ENCODE results near the gene HRCT1. TPM values are rescaled to one million over a fixed set of nuclear protein-coding genes. Genes with fewer than 3 reads are reported as not detected.

Gene HRCT1
- 0.69 and 2.0 TPM in 2 replicates for total RNA-seq

GRCh38 chr9:35905912-35906679 lies at the start of gene HRCT1:
HRCT1 (plus strand) TSS chr9:35906202; CDS start chr9:35906288, 86 bp downstream.

DNA sequence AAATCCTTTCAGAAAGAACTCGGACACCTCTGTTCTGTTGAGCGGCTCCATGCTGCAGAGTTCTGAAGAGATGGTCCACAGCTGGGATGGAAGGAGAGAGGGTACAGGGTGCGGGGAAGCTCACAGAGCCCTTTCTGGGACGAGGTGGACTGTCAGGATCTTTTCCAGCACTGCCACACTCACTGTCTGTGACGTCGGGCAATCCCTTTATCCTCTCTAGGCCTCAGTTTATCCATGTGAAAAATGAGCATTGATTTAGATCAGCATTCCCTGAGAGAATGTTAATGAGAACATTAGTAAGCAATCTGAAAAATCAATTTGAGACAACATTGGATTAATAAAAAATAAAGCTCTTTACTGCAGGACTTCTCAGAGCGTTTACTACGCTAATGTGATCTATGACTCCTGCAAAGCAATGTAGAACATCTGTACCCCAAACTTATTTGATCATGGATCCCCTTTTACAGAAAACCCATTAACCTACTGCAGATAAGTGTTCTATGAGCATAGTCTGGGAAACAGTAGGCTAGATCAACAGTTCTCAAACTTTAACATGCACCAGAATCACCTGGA lies 35.6 kb upstream of the HRCT1 start, which contains the start of gene OR13J1:
Gene OR13J1 (minus strand): TSS at position 51 of the 573 bp plus-strand sequence. CDS start 0 bp downstream, at position 51.

DNA sequence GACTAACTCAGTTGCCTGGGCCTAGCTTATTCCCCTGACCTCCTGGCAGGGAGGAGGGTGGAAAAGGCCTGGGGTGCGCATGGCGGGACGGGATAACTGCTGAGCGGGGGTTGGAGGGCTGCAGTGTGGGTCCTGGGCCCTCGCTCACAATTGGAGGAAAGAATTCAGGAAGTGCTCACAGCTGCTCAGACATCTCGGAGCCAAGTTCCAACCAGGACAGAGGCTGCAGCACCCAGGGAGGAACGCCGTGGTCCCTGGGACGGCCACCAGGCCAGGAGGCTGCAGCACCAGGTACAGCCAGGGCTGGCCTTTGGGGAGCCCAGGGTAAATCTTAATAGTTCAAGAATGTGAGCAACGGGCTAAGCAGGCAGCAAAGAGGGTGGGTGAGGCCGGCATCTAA lies 3.3 kb downstream of the HRCT1 start, which contains the start of gene SPAAR:
Gene SPAAR (plus strand): TSS at position 217 of the 400 bp plus-strand sequence. CDS start 974 bp downstream, outside the sequence.

Other genes with a start within 250 kb of the HRCT1 start
- 1,920 and 1,967 TPM in 2 replicates for gene RMRP, start 248.2 kb upstream of the HRCT1 start, total RNA-seq
- 13.1 and 25.2 TPM in 2 replicates for gene CCDC107, start 247.9 kb upstream of the HRCT1 start, total RNA-seq
- gene ARHGEF39, start 241.0 kb upstream of the HRCT1 start, total RNA-seq = 3.1 and 3.5 TPM in 2 replicates
- gene CA9, start 232.3 kb upstream of the HRCT1 start, total RNA-seq = not detected in 2 replicates
- 6.3 and 13.4 TPM in 2 replicates for gene TPM2, start 216.3 kb upstream of the HRCT1 start, total RNA-seq
- 266 and 304 TPM in 2 replicates for gene TLN1, start 174.0 kb upstream of the HRCT1 start, total RNA-seq
- gene CREB3, start 173.5 kb upstream of the HRCT1 start, total RNA-seq = 74.7 and 85.8 TPM in 2 replicates
- gene GBA2, start 157.0 kb upstream of the HRCT1 start, total RNA-seq = 26.6 and 29.1 TPM in 2 replicates
- gene RGP1, start 156.9 kb upstream of the HRCT1 start, total RNA-seq = 11.1 and 12.1 TPM in 2 replicates
- gene MSMP, start 151.9 kb upstream of the HRCT1 start, total RNA-seq = 1.0 and 3.6 TPM in 2 replicates
- gene NPR2, start 114.6 kb upstream of the HRCT1 start, total RNA-seq = 5.1 and 7.9 TPM in 2 replicates
- 0.20 TPM in 1 of 2 replicates, not detected in the other for gene SPAG8, start 93.9 kb upstream of the HRCT1 start, total RNA-seq
- 17.2 and 20.4 TPM in 2 replicates for gene HINT2, start 91.2 kb upstream of the HRCT1 start, total RNA-seq
- not detected in 2 replicates for gene FAM221B, start 77.5 kb upstream of the HRCT1 start, total RNA-seq
- 0.27 and 0.79 TPM in 2 replicates for gene TMEM8B, start 77.0 kb upstream of the HRCT1 start, total RNA-seq
- not detected in 2 replicates for gene OR13J1, start 35.8 kb upstream of the HRCT1 start, total RNA-seq
- gene SPAAR, start 3.3 kb downstream of the HRCT1 start, total RNA-seq = 26.6 and 26.8 TPM in 2 replicates
- gene OR2S2, start 52.0 kb downstream of the HRCT1 start, total RNA-seq = not detected in 2 replicates
- gene RECK, start 130.7 kb downstream of the HRCT1 start, total RNA-seq = 9.1 and 10.6 TPM in 2 replicates
- gene GLIPR2, start 230.5 kb downstream of the HRCT1 start, total RNA-seq = 26.0 and 29.0 TPM in 2 replicates